ENCODE results near the gene RILPL1. TPM values are rescaled to one million over a fixed set of nuclear protein-coding genes. Genes with fewer than 3 reads are reported as not detected.

Gene RILPL1
- total RNA-seq, 1 donor from 2014 or later, result 39.5 TPM

GRCh38 chr12:123428591-123428990 lies 104.9 kb downstream of the RILPL1 start:
- peaks cover 1% of the 10 kb centered on the region for H3K36me3 Mint-ChIP-seq (ENCODE audit: low read depth)
- no peak overlapping the region for H3K27ac Mint-ChIP-seq (ENCODE audit: unreplicated experiment)
- peaks cover 6% of the 10 kb centered on the region for H3K4me1 Mint-ChIP-seq (ENCODE audit: low read depth)

GRCh38 chr12:123427036-123427769 lies 106.3 kb downstream of the RILPL1 start:
- Mint-ChIP-seq H3K27me3 (ENCODE audit: low read depth) (no peaks in the 10 kb centered on the region), H3K36me3 (ENCODE audit: low read depth) (peaks cover 3% of the 10 kb centered on the region), H3K9me3 (ENCODE audit: low read depth) (no peaks in the 10 kb centered on the region), H3K27ac (ENCODE audit: unreplicated experiment) (no peak overlapping the region), H3K4me3 (ENCODE audit: unreplicated experiment) (no peak overlapping the region), H3K4me1 (ENCODE audit: low read depth) (no peaks in the 10 kb centered on the region)
- no peak for DNase-seq (ENCODE audit: low spot score)
- TF ChIP-seq CTCF (IDR thresholded peaks at IDR 0.05), result no peak

More at GRCh38 chr12:123428591-123428990, 104.9 kb downstream of the RILPL1 start:
- Mint-ChIP-seq H3K27me3 (ENCODE audit: low read depth) (no peaks in the 10 kb centered on the region), H3K4me3 (ENCODE audit: unreplicated experiment) (no peak overlapping the region), H3K9me3 (ENCODE audit: low read depth) (no peaks in the 10 kb centered on the region)
- no peak for TF ChIP-seq CTCF (IDR thresholded peaks at IDR 0.05)
- no peak for DNase-seq (ENCODE audit: low spot score)

- peaks cover 3% of the 10 kb centered on the region for H3K36me3 Mint-ChIP-seq (ENCODE audit: low read depth)
- TF ChIP-seq CTCF (IDR thresholded peaks at IDR 0.05), result no peak
- no peaks in the 10 kb centered on the region for H3K9me3 Mint-ChIP-seq (ENCODE audit: low read depth)
- H3K4me3 Mint-ChIP-seq (ENCODE audit: unreplicated experiment), result no peak overlapping the region
- DNase-seq (ENCODE audit: low spot score), result no peak
- H3K27ac Mint-ChIP-seq (ENCODE audit: unreplicated experiment), result no peak overlapping the region
- H3K27me3 Mint-ChIP-seq (ENCODE audit: low read depth), result no peaks in the 10 kb centered on the region
- no peaks in the 10 kb centered on the region for H3K4me1 Mint-ChIP-seq (ENCODE audit: low read depth)
These were observed 112.2 kb downstream of the RILPL1 start for GRCh38 chr12:123421314-123421713.

Small RNAs within 50 kb of the gene (microRNA-seq; reads per million reads assigned to microRNA genes)
- gene MIR3908 (ENCODE audit: borderline number of aligned reads), result not detected

Other genes starting within 250 kb of the RILPL1 start
- 33.5 to 37.7 TPM (median 37.3 TPM) in 3 replicates for gene SBNO1, start 168.9 kb downstream of the RILPL1 start, total RNA-seq
- 43.8 to 49.5 TPM (median 47.1 TPM) in 3 replicates for gene KMT5A, start 149.6 kb downstream of the RILPL1 start, total RNA-seq
- 3.1 to 4.2 TPM (median 3.8 TPM) in 3 replicates for gene RILPL2, start 97.0 kb downstream of the RILPL1 start, total RNA-seq
- 8.2 to 19.3 TPM (median 9.2 TPM) in 3 replicates for gene SNRNP35, start 75.6 kb downstream of the RILPL1 start, total RNA-seq
- gene TMED2, start 50.8 kb upstream of the RILPL1 start, total RNA-seq, result 336 to 386 TPM (median 340 TPM) in 3 replicates
- 12.8 to 18.4 TPM (median 16.8 TPM) in 3 replicates for gene DDX55, start 68.4 kb upstream of the RILPL1 start, total RNA-seq
- 37.4 to 59.5 TPM (median 39.5 TPM) in 3 replicates for gene EIF2B1, start 100.0 kb upstream of the RILPL1 start, total RNA-seq
- gene GTF2H3, start 100.1 kb upstream of the RILPL1 start, total RNA-seq, result 27.5 to 32.9 TPM (median 28.8 TPM) in 3 replicates
- 8.6 to 16.1 TPM (median 9.1 TPM) in 3 replicates for gene TCTN2, start 137.4 kb upstream of the RILPL1 start, total RNA-seq
- gene ATP6V0A2, start 178.6 kb upstream of the RILPL1 start, total RNA-seq, result 29.6 to 39.5 TPM (median 32.7 TPM) in 3 replicates
- 0.46 to 1.2 TPM (median 0.95 TPM) in 3 replicates for gene DNAH10, start 228.6 kb upstream of the RILPL1 start, total RNA-seq